Measurements from ENCODE around the gene F7. TPM values are rescaled to one million over a fixed set of nuclear protein-coding genes. Genes with fewer than 3 reads are reported as not detected.
A peak's percentile ranks its signal among the peaks of the same experiment; 100 is the strongest.

F7 gene
- total RNA-seq, 1 donor from 2014 or later: not detected

DNA sequence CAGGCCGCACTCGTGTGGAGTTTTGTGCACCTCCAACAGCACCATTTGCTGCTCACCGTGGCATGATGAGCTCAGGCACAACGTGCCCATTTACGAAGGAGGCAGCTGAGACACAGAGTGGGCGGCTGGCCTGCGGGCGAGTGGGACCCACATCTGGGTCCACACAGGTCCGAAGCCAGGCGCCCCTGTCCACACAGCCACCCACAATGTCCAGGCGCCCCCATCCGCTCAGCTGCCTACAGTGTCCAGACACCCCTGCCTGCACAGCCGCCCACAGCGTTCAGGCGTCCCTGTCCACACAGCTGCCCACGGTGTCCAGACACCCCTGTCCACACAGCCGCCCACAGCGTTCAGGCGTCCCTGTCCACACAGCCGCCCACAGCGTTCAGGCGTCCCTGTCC lies 42.5 kb upstream of the F7 start:
- no peak overlapping the region for H3K4me3 Mint-ChIP-seq (ENCODE audit: unreplicated experiment)
- H3K4me1 Mint-ChIP-seq (ENCODE audit: low read depth, unreplicated experiment): peaks cover 10% of the 10 kb centered on the region
- peak; percentile 12 for DNase-seq
- peaks cover 4% of the 10 kb centered on the region for H3K9me3 Mint-ChIP-seq (ENCODE audit: unreplicated experiment)
- H3K27ac Mint-ChIP-seq (ENCODE audit: unreplicated experiment): no peak overlapping the region
- H3K27me3 Mint-ChIP-seq (ENCODE audit: unreplicated experiment): peaks cover 2% of the 10 kb centered on the region
- H3K36me3 Mint-ChIP-seq (ENCODE audit: unreplicated experiment): no peaks in the 10 kb centered on the region
- TF ChIP-seq, protein P1, sequence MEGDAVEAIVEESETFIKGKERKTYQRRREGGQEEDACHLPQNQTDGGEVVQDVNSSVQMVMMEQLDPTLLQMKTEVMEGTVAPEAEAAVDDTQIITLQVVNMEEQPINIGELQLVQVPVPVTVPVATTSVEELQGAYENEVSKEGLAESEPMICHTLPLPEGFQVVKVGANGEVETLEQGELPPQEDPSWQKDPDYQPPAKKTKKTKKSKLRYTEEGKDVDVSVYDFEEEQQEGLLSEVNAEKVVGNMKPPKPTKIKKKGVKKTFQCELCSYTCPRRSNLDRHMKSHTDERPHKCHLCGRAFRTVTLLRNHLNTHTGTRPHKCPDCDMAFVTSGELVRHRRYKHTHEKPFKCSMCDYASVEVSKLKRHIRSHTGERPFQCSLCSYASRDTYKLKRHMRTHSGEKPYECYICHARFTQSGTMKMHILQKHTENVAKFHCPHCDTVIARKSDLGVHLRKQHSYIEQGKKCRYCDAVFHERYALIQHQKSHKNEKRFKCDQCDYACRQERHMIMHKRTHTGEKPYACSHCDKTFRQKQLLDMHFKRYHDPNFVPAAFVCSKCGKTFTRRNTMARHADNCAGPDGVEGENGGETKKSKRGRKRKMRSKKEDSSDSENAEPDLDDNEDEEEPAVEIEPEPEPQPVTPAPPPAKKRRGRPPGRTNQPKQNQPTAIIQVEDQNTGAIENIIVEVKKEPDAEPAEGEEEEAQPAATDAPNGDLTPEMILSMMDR (IDR thresholded peaks at IDR 0.05; ENCODE audit: partially characterized antibody, unreplicated experiment): no peak

DNA sequence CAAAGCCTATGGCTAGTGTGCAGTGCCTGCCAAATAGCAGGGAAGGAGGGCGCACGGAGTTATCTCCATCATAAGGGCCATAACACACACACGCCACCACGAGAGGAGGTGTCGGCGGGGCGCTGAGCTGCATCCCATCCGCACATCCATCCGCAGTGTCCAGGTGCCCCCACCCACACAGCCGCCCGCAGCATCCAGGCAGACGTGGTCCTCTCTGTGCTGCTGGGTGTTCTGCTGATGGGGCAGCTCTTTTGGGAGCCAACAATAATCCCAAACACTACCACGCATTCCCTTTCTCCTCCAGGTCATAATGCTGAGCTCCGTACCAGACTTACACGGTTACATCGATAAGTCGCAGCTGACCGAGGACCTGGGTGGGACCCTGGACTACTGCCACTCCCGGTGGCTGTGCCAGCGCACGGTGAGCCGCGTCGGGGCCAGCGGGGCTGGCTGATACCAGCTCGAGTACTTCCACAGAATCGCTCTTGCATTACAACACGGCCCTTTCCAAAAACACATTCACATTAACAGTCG lies 41.5 kb upstream of the F7 start:
- peaks cover 4% of the 10 kb centered on the region for H3K9me3 Mint-ChIP-seq (ENCODE audit: unreplicated experiment)

DNA sequence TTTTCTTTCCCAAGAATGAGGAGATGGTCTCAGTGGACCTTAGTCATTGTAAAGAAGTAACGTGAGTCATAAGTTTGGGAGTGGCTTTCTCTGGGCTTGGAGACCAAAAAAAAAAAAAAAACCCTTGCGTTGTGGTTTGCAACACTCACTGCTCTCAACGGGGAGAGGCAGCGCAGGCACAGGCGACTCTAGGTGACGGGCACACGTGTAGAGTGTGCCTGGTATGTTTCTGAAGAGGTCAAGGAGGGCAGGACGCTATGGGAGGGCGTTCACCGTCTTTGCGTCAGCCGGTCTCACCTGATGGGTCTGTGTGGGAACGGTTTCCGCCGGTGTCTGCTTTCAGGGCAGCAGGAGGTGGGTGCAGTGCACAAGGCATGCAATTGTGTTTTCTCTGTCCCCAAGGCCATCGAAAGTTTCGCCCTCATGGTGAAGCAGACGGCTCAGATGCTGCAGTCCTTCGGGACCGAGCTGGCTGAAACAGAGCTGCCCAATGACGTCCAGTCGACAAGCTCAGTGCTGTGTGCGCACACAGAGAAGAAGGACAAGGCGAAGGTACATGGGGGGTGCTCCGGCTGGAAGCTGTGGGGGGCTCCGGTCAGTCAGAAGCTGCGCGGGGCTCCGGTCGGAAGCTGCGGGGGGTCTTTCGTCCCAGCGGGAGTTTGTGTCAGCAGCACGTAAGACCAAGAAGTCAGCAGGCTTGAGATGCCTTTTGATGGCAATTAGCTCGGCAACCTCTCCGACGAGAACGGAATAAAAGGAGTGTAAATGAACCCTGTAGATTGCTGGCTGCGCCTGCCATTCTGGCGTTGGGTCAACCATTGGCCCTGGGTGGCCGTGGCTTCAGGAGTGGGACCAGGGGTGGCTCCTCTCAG lies 40.8 kb upstream of the F7 start:
- Mint-ChIP-seq H3K4me1 (ENCODE audit: low read depth, unreplicated experiment) (peaks cover 10% of the 10 kb centered on the region), H3K4me3 (ENCODE audit: unreplicated experiment) (no peak overlapping the region), H3K27ac (ENCODE audit: unreplicated experiment) (no peak overlapping the region), H3K27me3 (ENCODE audit: unreplicated experiment) (peaks cover 2% of the 10 kb centered on the region), H3K9me3 (ENCODE audit: unreplicated experiment) (peaks cover 4% of the 10 kb centered on the region), H3K36me3 (ENCODE audit: unreplicated experiment) (no peaks in the 10 kb centered on the region)
- TF ChIP-seq, protein P1 (IDR thresholded peaks at IDR 0.05; ENCODE audit: partially characterized antibody, unreplicated experiment): no peak
- DNase-seq: no peak

More for the DNA sequence above, 41.5 kb upstream of the F7 start:
- peaks cover 2% of the 10 kb centered on the region for H3K27me3 Mint-ChIP-seq (ENCODE audit: unreplicated experiment)
- no peak overlapping the region for H3K27ac Mint-ChIP-seq (ENCODE audit: unreplicated experiment)
- peaks cover 10% of the 10 kb centered on the region for H3K4me1 Mint-ChIP-seq (ENCODE audit: low read depth, unreplicated experiment)
- TF ChIP-seq, protein P1 (IDR thresholded peaks at IDR 0.05; ENCODE audit: partially characterized antibody, unreplicated experiment): no peak
- peak; percentile 14 for DNase-seq
- H3K36me3 Mint-ChIP-seq (ENCODE audit: unreplicated experiment): no peaks in the 10 kb centered on the region
- H3K4me3 Mint-ChIP-seq (ENCODE audit: unreplicated experiment): no peak overlapping the region

DNA sequence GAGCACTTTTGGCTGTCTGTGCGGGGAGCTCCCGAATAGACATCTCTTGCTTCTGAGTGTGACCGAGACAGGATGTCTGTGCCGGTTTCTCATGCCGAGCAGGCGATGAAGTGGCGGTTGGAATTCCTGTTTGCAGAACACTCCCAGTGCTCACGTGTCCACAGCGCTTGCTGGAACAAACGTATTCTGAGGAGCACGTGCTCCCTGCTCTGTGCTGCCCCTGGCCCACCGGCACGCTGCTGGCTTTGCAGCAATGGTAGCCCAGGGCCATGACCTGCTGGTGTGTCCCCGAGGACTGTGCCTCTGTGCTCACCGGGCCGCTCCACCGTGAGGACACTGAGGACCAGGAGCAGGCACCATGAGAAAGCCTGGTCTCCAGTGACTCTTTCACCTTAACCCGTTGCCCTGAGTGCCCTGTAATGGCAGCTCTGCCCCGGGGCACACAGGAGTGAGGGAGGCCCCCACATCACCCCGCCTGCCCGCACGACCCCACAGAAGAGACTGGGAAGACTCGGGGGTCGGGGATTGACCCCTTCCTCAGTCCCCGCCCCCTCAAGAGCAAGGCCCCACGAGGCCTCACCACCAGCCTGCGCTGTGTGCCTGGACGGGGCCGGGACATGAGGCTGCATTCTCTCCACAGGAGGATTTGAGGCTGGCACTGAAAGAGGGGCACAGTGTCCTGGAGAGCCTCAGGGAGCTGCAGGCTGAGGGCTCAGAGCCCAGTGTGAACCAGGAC lies 40.0 kb upstream of the F7 start:
- Mint-ChIP-seq H3K27me3 (ENCODE audit: unreplicated experiment) (peaks cover 2% of the 10 kb centered on the region), H3K27ac (ENCODE audit: unreplicated experiment) (no peak overlapping the region), H3K9me3 (ENCODE audit: unreplicated experiment) (peaks cover 4% of the 10 kb centered on the region), H3K36me3 (ENCODE audit: unreplicated experiment) (no peaks in the 10 kb centered on the region), H3K4me3 (ENCODE audit: unreplicated experiment) (no peak overlapping the region), H3K4me1 (ENCODE audit: low read depth, unreplicated experiment) (peaks cover 10% of the 10 kb centered on the region)
- TF ChIP-seq, protein P1 (IDR thresholded peaks at IDR 0.05; ENCODE audit: partially characterized antibody, unreplicated experiment): no peak
- DNase-seq: no peak
